ENCODE data around the gene KIAA0319L. TPM values are rescaled to one million over a fixed set of nuclear protein-coding genes. Genes with fewer than 3 reads are reported as not detected.
"Not testable (repeated sequence)": the region's sequence is repeated elsewhere in the genome, so short reads cannot be mapped to it uniquely, and the experiment has no call there.

Gene KIAA0319L
- total and polyA plus RNA-seq, 2 experiments from 2014 or later = 27.2 to 75.1 TPM

GRCh38 chr1:35577071-35577998 lies 20.1 kb upstream of the KIAA0319L start:
- Histone ChIP-seq H3K79me2 (replicated peaks; ENCODE audit: insufficient read depth) (no peaks in the 10 kb centered on the region), H4K20me1 (replicated peaks; ENCODE audit: insufficient read depth) (0 out of 2 replicates have a peak, but pooled peaks cover 2% of the 10 kb centered on the region), H3K4me3 (peak overlapping the region; percentile 84), H3K4me1 (ENCODE audit: insufficient read depth) (peaks cover 38% of the 10 kb centered on the region), H3K27me3 (ENCODE audit: insufficient read depth) (peaks cover 78% of the 10 kb centered on the region), H3K27ac (ENCODE audit: low read depth) (no peak overlapping the region), H3F3A (replicated peaks; ENCODE audit: low read depth) (peaks cover 26% of the 10 kb centered on the region), H2AFZ (peak overlapping the region; percentile 98), H3K9me2 (ENCODE audit: insufficient read depth) (no peaks in the 10 kb centered on the region), H3K36me3 (ENCODE audit: insufficient read depth) (no peaks in the 10 kb centered on the region; the same call in 1 of the 2 replicates), H3K4me2 (peak overlapping the region; percentile 99)
- Mint-ChIP-seq H3K4me1 (peaks cover 32% of the 10 kb centered on the region), H3K27me3 (ENCODE audit: insufficient read depth, low read depth, poor library complexity) (peaks cover 75% of the 10 kb centered on the region), H3K36me3 (ENCODE audit: low read depth) (no peaks in the 10 kb centered on the region; the same call in 2 of the 3 replicates), H3K27ac (no peak overlapping the region), H3K4me3 (peak overlapping the region; percentile 67), H3K9me3 (no peaks in the 10 kb centered on the region)
- peak; percentile 31 for ATAC-seq
- TF ChIP-seq EZH2phosphoT487 (IDR thresholded peaks at IDR 0.05; ENCODE audit: unreplicated experiment) (peak; percentile 65), POLR2AphosphoS5 (IDR thresholded peaks at IDR 0.05; ENCODE audit: low read depth) (no peak), EZH2 (IDR thresholded peaks at IDR 0.05; ENCODE audit: low read depth, unreplicated experiment) (peak; percentile 88)
- DNase-seq (ENCODE audit: low spot score) = peak; percentile 79

- H3K79me2 ChIP-seq (replicated peaks; ENCODE audit: insufficient read depth); H3K27ac ChIP-seq (ENCODE audit: low read depth); ATAC-seq; H3K27ac Mint-ChIP-seq; H4K20me1 ChIP-seq (replicated peaks; ENCODE audit: insufficient read depth); H3K9me3 Mint-ChIP-seq; H3K36me3 ChIP-seq (ENCODE audit: insufficient read depth); H3K9me2 ChIP-seq (ENCODE audit: insufficient read depth); H3K36me3 Mint-ChIP-seq (ENCODE audit: low read depth); DNase-seq (ENCODE audit: low spot score): not testable (repeated sequence)
- H3K4me2 ChIP-seq = peak overlapping the region; percentile 99
- H3K4me3 Mint-ChIP-seq = peak overlapping the region; percentile 79
- peaks cover 38% of the 10 kb centered on the region for H3K4me1 ChIP-seq (ENCODE audit: insufficient read depth)
- peak overlapping the region; percentile 98 for H2AFZ ChIP-seq
- peak; percentile 40 for TF ChIP-seq EZH2 (IDR thresholded peaks at IDR 0.05; ENCODE audit: low read depth, unreplicated experiment)
- peaks cover 32% of the 10 kb centered on the region for H3K4me1 Mint-ChIP-seq
- H3K4me3 ChIP-seq = peak overlapping the region; percentile 84
- H3F3A ChIP-seq (replicated peaks; ENCODE audit: low read depth) = peaks cover 27% of the 10 kb centered on the region
- H3K27me3 Mint-ChIP-seq (ENCODE audit: insufficient read depth, low read depth, poor library complexity) = peaks cover 81% of the 10 kb centered on the region
- peaks cover 84% of the 10 kb centered on the region for H3K27me3 ChIP-seq (ENCODE audit: insufficient read depth)
Measured at GRCh38 chr1:35576766-35577070, 19.5 kb upstream of the KIAA0319L start.

- H3K27ac ChIP-seq (ENCODE audit: low read depth) = no peak overlapping the region
- Mint-ChIP-seq H3K27ac (no peak overlapping the region), H3K4me3 (peak overlapping the region; percentile 79), H3K4me1 (peaks cover 32% of the 10 kb centered on the region), H3K27me3 (ENCODE audit: insufficient read depth, low read depth, poor library complexity) (peaks cover 86% of the 10 kb centered on the region), H3K9me3 (no peaks in the 10 kb centered on the region), H3K36me3 (ENCODE audit: low read depth) (no peaks in the 10 kb centered on the region; the same call in 2 of the 3 replicates)
- H3K4me1 ChIP-seq (ENCODE audit: insufficient read depth) = peaks cover 38% of the 10 kb centered on the region
- DNase-seq (ENCODE audit: low spot score) (peak; percentile 47), ATAC-seq (no peak)
- no peaks in the 10 kb centered on the region for H3K9me2 ChIP-seq (ENCODE audit: insufficient read depth)
- no peaks in the 10 kb centered on the region for H3K79me2 ChIP-seq (replicated peaks; ENCODE audit: insufficient read depth)
- H3K4me3 ChIP-seq = peak overlapping the region; percentile 84
- peak; percentile 64 for TF ChIP-seq EZH2 (IDR thresholded peaks at IDR 0.05; ENCODE audit: low read depth, unreplicated experiment)
- TF ChIP-seq ETS1 (IDR thresholded peaks at IDR 0.05) = 0 out of 2 replicates have a peak, but pooled peaks have one; percentile 23
- TF ChIP-seq EZH2phosphoT487 (IDR thresholded peaks at IDR 0.05; ENCODE audit: unreplicated experiment) = no peak
- peak overlapping the region; percentile 98 for H2AFZ ChIP-seq
- H4K20me1 ChIP-seq (replicated peaks; ENCODE audit: insufficient read depth) = 0 out of 2 replicates have a peak, but pooled peaks cover 2% of the 10 kb centered on the region
- peak overlapping the region; percentile 99 for H3K4me2 ChIP-seq
- H3K36me3 ChIP-seq (ENCODE audit: insufficient read depth) = no peaks in the 10 kb centered on the region; the same call in 1 of the 2 replicates
- peaks cover 89% of the 10 kb centered on the region for H3K27me3 ChIP-seq (ENCODE audit: insufficient read depth)
- H3F3A ChIP-seq (replicated peaks; ENCODE audit: low read depth) = peaks cover 27% of the 10 kb centered on the region
Measured at GRCh38 chr1:35576061-35576765, 19.0 kb upstream of the KIAA0319L start.

All from GM23338 (cell line).